ENCODE measurements around the gene KAT2B. TPM values are rescaled to one million over a fixed set of nuclear protein-coding genes. Genes with fewer than 3 reads are reported as not detected.

KAT2B gene
- total and polyA plus RNA-seq, 4 donors, result 7.5 to 58.5 (median 16.3) TPM

DNA sequence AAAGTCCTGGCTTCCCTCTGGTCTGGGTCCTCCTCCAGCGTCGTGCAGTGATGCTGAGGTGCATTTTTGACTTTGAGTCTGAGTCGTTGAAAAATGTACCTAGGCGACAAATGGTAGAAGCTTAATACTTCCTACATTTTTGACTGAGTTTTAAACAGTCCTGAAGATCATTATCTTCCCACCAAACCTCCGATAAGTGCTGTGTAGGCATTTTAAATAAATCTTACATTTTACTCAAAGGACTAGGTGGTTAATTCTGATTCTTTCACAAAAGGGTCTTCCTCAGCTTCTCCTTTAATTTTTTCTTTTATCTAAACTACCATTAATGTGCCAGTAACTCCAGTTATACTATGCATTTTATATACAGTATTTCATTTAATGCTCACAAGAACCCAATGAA lies 70.6 kb downstream of the KAT2B start:
- TF ChIP-seq GABPA (IDR thresholded peaks at IDR 0.05 in 1 of 2, conservative IDR thresholded peaks at IDR 0.05 in 1 of 2) (no peak), YY1 (IDR thresholded peaks at IDR 0.05) (no peak), FOXA2 (IDR thresholded peaks at IDR 0.05) (no peak), HNF4G (IDR thresholded peaks at IDR 0.05) (no peak), RAD21 (IDR thresholded peaks at IDR 0.05) (no peak), TAF1 (conservative IDR thresholded peaks at IDR 0.05) (no peak), RXRA (IDR thresholded peaks at IDR 0.05) (no peak), JUND (IDR thresholded peaks at IDR 0.05) (no peak), SP1 (IDR thresholded peaks at IDR 0.05) (no peak), HNF4A (conservative IDR thresholded peaks at IDR 0.05) (no peak)
- TF ChIP-seq, protein P1, sequence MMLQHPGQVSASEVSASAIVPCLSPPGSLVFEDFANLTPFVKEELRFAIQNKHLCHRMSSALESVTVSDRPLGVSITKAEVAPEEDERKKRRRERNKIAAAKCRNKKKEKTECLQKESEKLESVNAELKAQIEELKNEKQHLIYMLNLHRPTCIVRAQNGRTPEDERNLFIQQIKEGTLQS (IDR thresholded peaks at IDR 0.05), result no peak
- TF ChIP-seq, protein P2, sequence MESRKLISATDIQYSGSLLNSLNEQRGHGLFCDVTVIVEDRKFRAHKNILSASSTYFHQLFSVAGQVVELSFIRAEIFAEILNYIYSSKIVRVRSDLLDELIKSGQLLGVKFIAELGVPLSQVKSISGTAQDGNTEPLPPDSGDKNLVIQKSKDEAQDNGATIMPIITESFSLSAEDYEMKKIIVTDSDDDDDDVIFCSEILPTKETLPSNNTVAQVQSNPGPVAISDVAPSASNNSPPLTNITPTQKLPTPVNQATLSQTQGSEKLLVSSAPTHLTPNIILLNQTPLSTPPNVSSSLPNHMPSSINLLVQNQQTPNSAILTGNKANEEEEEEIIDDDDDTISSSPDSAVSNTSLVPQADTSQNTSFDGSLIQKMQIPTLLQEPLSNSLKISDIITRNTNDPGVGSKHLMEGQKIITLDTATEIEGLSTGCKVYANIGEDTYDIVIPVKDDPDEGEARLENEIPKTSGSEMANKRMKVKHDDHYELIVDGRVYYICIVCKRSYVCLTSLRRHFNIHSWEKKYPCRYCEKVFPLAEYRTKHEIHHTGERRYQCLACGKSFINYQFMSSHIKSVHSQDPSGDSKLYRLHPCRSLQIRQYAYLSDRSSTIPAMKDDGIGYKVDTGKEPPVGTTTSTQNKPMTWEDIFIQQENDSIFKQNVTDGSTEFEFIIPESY (IDR thresholded peaks at IDR 0.05), result no peak
- TF ChIP-seq, protein P3, sequence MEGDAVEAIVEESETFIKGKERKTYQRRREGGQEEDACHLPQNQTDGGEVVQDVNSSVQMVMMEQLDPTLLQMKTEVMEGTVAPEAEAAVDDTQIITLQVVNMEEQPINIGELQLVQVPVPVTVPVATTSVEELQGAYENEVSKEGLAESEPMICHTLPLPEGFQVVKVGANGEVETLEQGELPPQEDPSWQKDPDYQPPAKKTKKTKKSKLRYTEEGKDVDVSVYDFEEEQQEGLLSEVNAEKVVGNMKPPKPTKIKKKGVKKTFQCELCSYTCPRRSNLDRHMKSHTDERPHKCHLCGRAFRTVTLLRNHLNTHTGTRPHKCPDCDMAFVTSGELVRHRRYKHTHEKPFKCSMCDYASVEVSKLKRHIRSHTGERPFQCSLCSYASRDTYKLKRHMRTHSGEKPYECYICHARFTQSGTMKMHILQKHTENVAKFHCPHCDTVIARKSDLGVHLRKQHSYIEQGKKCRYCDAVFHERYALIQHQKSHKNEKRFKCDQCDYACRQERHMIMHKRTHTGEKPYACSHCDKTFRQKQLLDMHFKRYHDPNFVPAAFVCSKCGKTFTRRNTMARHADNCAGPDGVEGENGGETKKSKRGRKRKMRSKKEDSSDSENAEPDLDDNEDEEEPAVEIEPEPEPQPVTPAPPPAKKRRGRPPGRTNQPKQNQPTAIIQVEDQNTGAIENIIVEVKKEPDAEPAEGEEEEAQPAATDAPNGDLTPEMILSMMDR (IDR thresholded peaks at IDR 0.05; ENCODE audit: low read depth, low read length, missing input control), result no peak
- TF ChIP-seq, protein P4, sequence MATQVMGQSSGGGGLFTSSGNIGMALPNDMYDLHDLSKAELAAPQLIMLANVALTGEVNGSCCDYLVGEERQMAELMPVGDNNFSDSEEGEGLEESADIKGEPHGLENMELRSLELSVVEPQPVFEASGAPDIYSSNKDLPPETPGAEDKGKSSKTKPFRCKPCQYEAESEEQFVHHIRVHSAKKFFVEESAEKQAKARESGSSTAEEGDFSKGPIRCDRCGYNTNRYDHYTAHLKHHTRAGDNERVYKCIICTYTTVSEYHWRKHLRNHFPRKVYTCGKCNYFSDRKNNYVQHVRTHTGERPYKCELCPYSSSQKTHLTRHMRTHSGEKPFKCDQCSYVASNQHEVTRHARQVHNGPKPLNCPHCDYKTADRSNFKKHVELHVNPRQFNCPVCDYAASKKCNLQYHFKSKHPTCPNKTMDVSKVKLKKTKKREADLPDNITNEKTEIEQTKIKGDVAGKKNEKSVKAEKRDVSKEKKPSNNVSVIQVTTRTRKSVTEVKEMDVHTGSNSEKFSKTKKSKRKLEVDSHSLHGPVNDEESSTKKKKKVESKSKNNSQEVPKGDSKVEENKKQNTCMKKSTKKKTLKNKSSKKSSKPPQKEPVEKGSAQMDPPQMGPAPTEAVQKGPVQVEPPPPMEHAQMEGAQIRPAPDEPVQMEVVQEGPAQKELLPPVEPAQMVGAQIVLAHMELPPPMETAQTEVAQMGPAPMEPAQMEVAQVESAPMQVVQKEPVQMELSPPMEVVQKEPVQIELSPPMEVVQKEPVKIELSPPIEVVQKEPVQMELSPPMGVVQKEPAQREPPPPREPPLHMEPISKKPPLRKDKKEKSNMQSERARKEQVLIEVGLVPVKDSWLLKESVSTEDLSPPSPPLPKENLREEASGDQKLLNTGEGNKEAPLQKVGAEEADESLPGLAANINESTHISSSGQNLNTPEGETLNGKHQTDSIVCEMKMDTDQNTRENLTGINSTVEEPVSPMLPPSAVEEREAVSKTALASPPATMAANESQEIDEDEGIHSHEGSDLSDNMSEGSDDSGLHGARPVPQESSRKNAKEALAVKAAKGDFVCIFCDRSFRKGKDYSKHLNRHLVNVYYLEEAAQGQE (IDR thresholded peaks at IDR 0.05), result no peak
- TF ChIP-seq, protein P5, sequence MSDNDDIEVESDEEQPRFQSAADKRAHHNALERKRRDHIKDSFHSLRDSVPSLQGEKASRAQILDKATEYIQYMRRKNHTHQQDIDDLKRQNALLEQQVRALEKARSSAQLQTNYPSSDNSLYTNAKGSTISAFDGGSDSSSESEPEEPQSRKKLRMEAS (IDR thresholded peaks at IDR 0.05), result no peak
- Histone ChIP-seq H3K27me3 (ENCODE audit: control insufficient read depth in 4 of 4, insufficient read depth in 4 of 4, low read length in 3 of 4) (no peaks in the 10 kb centered on the region), H3K4me3 (ENCODE audit: low read depth in 1 of 3, low read length in 3 of 3) (no peak overlapping the region), H3K27ac (ENCODE audit: low read depth in 1 of 2, low read length in 2 of 2) (no peak overlapping the region), H3K9ac (ENCODE audit: low read depth in 1 of 2, low read length in 2 of 2) (no peak overlapping the region), H3K9me3 (ENCODE audit: control insufficient read depth in 4 of 4, low read length in 3 of 4) (no peaks in the 10 kb centered on the region), H3K4me1 (ENCODE audit: control insufficient read depth in 4 of 4, insufficient read depth in 4 of 4, low read length in 3 of 4) (peaks cover 0 to 7% (median 0%) of the 10 kb centered on the region in 4 donors), H3K36me3 (ENCODE audit: control insufficient read depth in 4 of 4, insufficient read depth in 3 of 4, low read depth in 1 of 4, low read length in 3 of 4) (peaks cover 4 to 23% (median 17%) of the 10 kb centered on the region in 4 donors)
- DNase-seq (ENCODE audit: low spot score), result no peak
- WGBS, result 95% methylated on average over 5 of the region's 5 CpGs

DNA sequence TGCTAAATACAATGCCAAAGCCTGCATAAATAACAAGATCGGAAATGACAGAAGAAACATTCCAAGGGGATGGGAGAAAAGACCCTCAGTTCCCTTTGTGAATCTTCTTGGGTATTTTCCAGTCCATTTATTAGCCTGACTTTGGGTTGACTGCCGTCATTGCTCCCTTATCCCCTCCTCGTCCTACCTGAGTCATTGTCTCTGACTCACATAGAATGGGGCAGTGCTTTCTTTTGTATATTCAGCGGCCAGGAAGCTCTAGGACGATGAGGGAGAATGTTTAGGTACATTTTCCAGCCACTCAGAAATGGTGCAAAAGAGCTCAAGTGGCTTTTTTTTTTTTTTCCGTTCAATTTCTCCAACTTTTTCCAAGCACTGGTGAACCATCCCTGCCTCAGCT lies 71.6 kb downstream of the KAT2B start:
- peaks cover 0 to 7% (median 0%) of the 10 kb centered on the region in 4 donors for H3K4me1 ChIP-seq (ENCODE audit: control insufficient read depth in 4 of 4, insufficient read depth in 4 of 4, low read length in 3 of 4)
- no peaks in the 10 kb centered on the region for H3K27me3 ChIP-seq (ENCODE audit: control insufficient read depth in 4 of 4, insufficient read depth in 4 of 4, low read length in 3 of 4)
- DNase-seq (ENCODE audit: low spot score), result no peak
- peaks cover 4 to 28% (median 21%) of the 10 kb centered on the region in 4 donors for H3K36me3 ChIP-seq (ENCODE audit: control insufficient read depth in 4 of 4, insufficient read depth in 3 of 4, low read depth in 1 of 4, low read length in 3 of 4)
- H3K9me3 ChIP-seq (ENCODE audit: control insufficient read depth in 4 of 4, low read length in 3 of 4), result no peaks in the 10 kb centered on the region
- H3K9ac ChIP-seq (ENCODE audit: low read depth in 1 of 2, low read length in 2 of 2), result no peak overlapping the region
- 95% methylated on average over 6 of the region's 6 CpGs for WGBS
- H3K4me3 ChIP-seq (ENCODE audit: low read depth in 1 of 3, low read length in 3 of 3), result no peak overlapping the region
- H3K27ac ChIP-seq (ENCODE audit: low read depth in 1 of 2, low read length in 2 of 2), result no peak overlapping the region
- TF ChIP-seq FOXA1 (IDR thresholded peaks at IDR 0.05) (no peak), EGR1 (IDR thresholded peaks at IDR 0.05; ENCODE audit: low read depth in 2 of 2) (no peak), RXRA (IDR thresholded peaks at IDR 0.05) (no peak), JUND (IDR thresholded peaks at IDR 0.05) (no peak), HNF4A (conservative IDR thresholded peaks at IDR 0.05) (no peak), RAD21 (IDR thresholded peaks at IDR 0.05) (no peak), GABPA (IDR thresholded peaks at IDR 0.05 in 1 of 2, conservative IDR thresholded peaks at IDR 0.05 in 1 of 2) (no peak), YY1 (IDR thresholded peaks at IDR 0.05) (no peak), SP1 (IDR thresholded peaks at IDR 0.05) (no peak)
- TF ChIP-seq, protein P5 (IDR thresholded peaks at IDR 0.05), result no peak
- TF ChIP-seq, protein P1 (IDR thresholded peaks at IDR 0.05), result no peak
- TF ChIP-seq, protein P4 (IDR thresholded peaks at IDR 0.05), result no peak
